GM12875 (cell line): ENCODE data around the gene NPDC1.

Experiments used
- H3K4me3 ChIP-seq: one replicate; pipeline ENCODE4 v1.5.1; 2011; ENCODE audit warnings: low read depth, low read length, control low read depth
- CTCF ChIP-seq: IDR thresholded peaks from 2 replicates; pipeline ENCODE4 v1.5.1; 2011; ENCODE audit warnings: low read depth, mild to moderate bottlenecking, control low read depth, inconsistent platforms, low read length, moderate library complexity, borderline replicate concordance; ENCODE audit not compliant: insufficient read depth

Gene NPDC1

GRCh38 chr9:137025517-137025966 is 20.4 kb downstream of the NPDC1 start:
- no peak overlapping the region for H3K4me3 ChIP-seq
- no peak for TF ChIP-seq CTCF

- no peak for TF ChIP-seq CTCF
- H3K4me3 ChIP-seq, result no peak overlapping the region
Measured at GRCh38 chr9:137023583-137023991, 22.4 kb downstream of the NPDC1 start.

GRCh38 chr9:137023157-137023556 is 22.8 kb downstream of the NPDC1 start:
- TF ChIP-seq CTCF, result no peak
- no peak overlapping the region for H3K4me3 ChIP-seq

- TF ChIP-seq CTCF, result no peak
- no peak overlapping the region for H3K4me3 ChIP-seq
Measured at GRCh38 chr9:137022662-137023008, 23.3 kb downstream of the NPDC1 start.

GRCh38 chr9:137021979-137022661 is 23.9 kb downstream of the NPDC1 start:
- TF ChIP-seq CTCF, result no peak
- H3K4me3 ChIP-seq, result no peak overlapping the region

- TF ChIP-seq CTCF, result no peak
- H3K4me3 ChIP-seq, result no peak overlapping the region
Measured at GRCh38 chr9:137021568-137021978, 24.4 kb downstream of the NPDC1 start.

GRCh38 chr9:137020771-137021567 is 25.0 kb downstream of the NPDC1 start:
- no peak overlapping the region for H3K4me3 ChIP-seq
- no peak for TF ChIP-seq CTCF
